NT2/D1 (cell line): ENCODE measurements around the gene HDAC8.
"Not testable (repeated sequence)": the region's sequence is repeated elsewhere in the genome, so short reads cannot be mapped to it uniquely, and the experiment has no call there.

Experiments
- DNase-seq: peaks from one replicate; pipeline ENCODE4 v3.0.0-alpha.2; 2011; ENCODE audit warnings: low read depth, low spot score
- H3K27me3 ChIP-seq: 2 replicates; pipeline ENCODE4 v1.6.0; 2011; ENCODE audit warnings: mild to moderate bottlenecking; ENCODE audit not compliant: insufficient read length, insufficient read depth
- H3K36me3 ChIP-seq: 2 replicates; pipeline ENCODE4 v1.6.1; 2011; ENCODE audit warnings: mild to moderate bottlenecking, low read length, mixed read lengths; ENCODE audit not compliant: insufficient read depth, insufficient read length
- H3K4me1 ChIP-seq: 2 replicates; pipeline ENCODE4 v1.5.1; 2011; ENCODE audit not compliant: insufficient read depth, insufficient read length
- H3K4me3 ChIP-seq: 2 replicates; pipeline ENCODE4 v1.5.1; 2011; ENCODE audit warnings: low read depth; ENCODE audit not compliant: insufficient read length
- H3K9ac ChIP-seq: 2 replicates; pipeline ENCODE4 v1.6.0; 2011; ENCODE audit warnings: low read depth; ENCODE audit not compliant: insufficient read length
- H3K9me3 ChIP-seq: 2 replicates; pipeline ENCODE4 v1.5.1; 2011; ENCODE audit warnings: mild to moderate bottlenecking, low read length; ENCODE audit not compliant: insufficient read depth
- SUZ12 ChIP-seq: IDR thresholded peaks from 2 replicates; pipeline ENCODE4 v1.6.1; 2011; ENCODE audit not compliant: insufficient read length, insufficient read depth; ENCODE audit errors: extremely low read depth
- YY1 ChIP-seq: IDR thresholded peaks from 2 replicates; pipeline ENCODE4 v1.6.1; 2011; ENCODE audit not compliant: insufficient read length, insufficient read depth
- ZNF274 ChIP-seq: IDR thresholded peaks from 2 replicates; pipeline ENCODE4 v1.6.1; 2011; ENCODE audit warnings: mild to moderate bottlenecking, low read depth, low read length

The HDAC8 gene

GRCh38 chrX:72584163-72584562 is 11.5 kb upstream of the HDAC8 start:
- no peaks in the 10 kb centered on the region for H3K27me3 ChIP-seq
- TF ChIP-seq SUZ12 (no peak), YY1 (no peak), ZNF274 (no peak)
- peaks cover 9% of the 10 kb centered on the region; the same call in 1 of the 2 replicates for H3K9me3 ChIP-seq
- no peaks in the 10 kb centered on the region for H3K4me1 ChIP-seq
- H3K4me3 ChIP-seq = no peak overlapping the region
- H3K36me3 ChIP-seq = peaks cover 10% of the 10 kb centered on the region
- DNase-seq = no peak
- H3K9ac ChIP-seq = no peak overlapping the region

- TF ChIP-seq ZNF274 (no peak), SUZ12 (no peak), YY1 (no peak)
- Histone ChIP-seq H3K36me3 (peaks cover 5% of the 10 kb centered on the region), H3K9ac (no peak overlapping the region), H3K27me3 (no peaks in the 10 kb centered on the region), H3K4me3 (no peak overlapping the region), H3K4me1 (no peaks in the 10 kb centered on the region), H3K9me3 (no peaks in the 10 kb centered on the region)
- DNase-seq = no peak
Observed at GRCh38 chrX:72576141-72576894, 3.7 kb upstream of the HDAC8 start.

- no peak for TF ChIP-seq SUZ12
- TF ChIP-seq ZNF274 = no peak
- no peak for TF ChIP-seq YY1
Observed at GRCh38 chrX:72573158-72573511, 492 bp upstream of the HDAC8 start.

GRCh38 chrX:72569786-72570185 is 2.9 kb downstream of the HDAC8 start:
- TF ChIP-seq YY1 (no peak), SUZ12 (no peak), ZNF274 (no peak)
- Histone ChIP-seq H3K4me3 (no peak overlapping the region), H3K36me3 (peaks cover 56% of the 10 kb centered on the region), H3K4me1 (no peaks in the 10 kb centered on the region), H3K27me3 (no peaks in the 10 kb centered on the region), H3K9ac (no peak overlapping the region), H3K9me3 (no peaks in the 10 kb centered on the region)
- no peak for DNase-seq

More at GRCh38 chrX:72573158-72573511, 492 bp upstream of the HDAC8 start:
- Histone ChIP-seq H3K9ac (no peak overlapping the region), H3K36me3 (peaks cover 25% of the 10 kb centered on the region), H3K4me3 (peak overlapping the region; percentile 76), H3K27me3 (no peaks in the 10 kb centered on the region), H3K9me3 (no peaks in the 10 kb centered on the region), H3K4me1 (no peaks in the 10 kb centered on the region)
- DNase-seq = no peak

GRCh38 chrX:72568406-72569092 is 4.1 kb downstream of the HDAC8 start:
- no peaks in the 10 kb centered on the region for H3K4me1 ChIP-seq
- H3K9me3 ChIP-seq = no peaks in the 10 kb centered on the region
- no peak for TF ChIP-seq YY1
- no peak for TF ChIP-seq SUZ12
- no peak for TF ChIP-seq ZNF274
- H3K4me3 ChIP-seq = no peak overlapping the region
- H3K36me3 ChIP-seq = peaks cover 62% of the 10 kb centered on the region
- DNase-seq = no peak
- H3K27me3 ChIP-seq = no peaks in the 10 kb centered on the region
- no peak overlapping the region for H3K9ac ChIP-seq

GRCh38 chrX:72566448-72566847 is 6.2 kb downstream of the HDAC8 start:
- TF ChIP-seq YY1 (no peak), ZNF274 (no peak), SUZ12 (no peak)
- Histone ChIP-seq H3K9me3 (no peaks in the 10 kb centered on the region), H3K4me1 (no peaks in the 10 kb centered on the region), H3K27me3 (no peaks in the 10 kb centered on the region), H3K9ac (no peak overlapping the region), H3K4me3 (no peak overlapping the region), H3K36me3 (peaks cover 62% of the 10 kb centered on the region)
- no peak for DNase-seq

GRCh38 chrX:72559655-72560054 is 13.0 kb downstream of the HDAC8 start:
- not testable (repeated sequence) for H3K9ac ChIP-seq, DNase-seq, H3K4me1 ChIP-seq, H3K27me3 ChIP-seq, H3K9me3 ChIP-seq, H3K4me3 ChIP-seq, H3K36me3 ChIP-seq
